Measurements from ENCODE around the gene SNUPN. TPM values are rescaled to one million over a fixed set of nuclear protein-coding genes. Genes with fewer than 3 reads are reported as not detected.
A peak's percentile ranks its signal among the peaks of the same experiment; 100 is the strongest.

The SNUPN gene
- total RNA-seq, 1 donor from 2014 or later: 24.1 TPM

DNA sequence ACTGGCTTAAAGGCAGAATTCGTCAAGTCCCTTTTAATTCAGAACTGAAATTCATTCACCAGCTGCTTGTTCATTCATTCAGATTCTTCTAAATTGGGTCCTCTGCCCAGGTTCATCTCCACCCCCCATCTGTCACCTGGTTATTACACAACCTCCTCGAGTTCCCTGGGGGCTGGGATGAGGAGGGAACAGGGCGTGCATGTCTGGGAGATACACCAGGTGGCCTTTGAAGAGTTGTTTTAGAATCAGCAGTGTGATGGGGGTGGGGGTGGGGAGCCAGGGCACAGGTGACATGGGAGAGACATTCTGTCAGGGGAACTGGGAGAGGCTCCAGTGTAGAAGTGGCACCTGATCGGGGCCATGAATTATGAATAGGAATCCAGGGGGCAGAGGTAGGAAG lies 30.4 kb upstream of the SNUPN start:
- FAIRE-seq (no peak), DNase-seq (ENCODE audit: low spot score in 2 of 2) (no peak)

DNA sequence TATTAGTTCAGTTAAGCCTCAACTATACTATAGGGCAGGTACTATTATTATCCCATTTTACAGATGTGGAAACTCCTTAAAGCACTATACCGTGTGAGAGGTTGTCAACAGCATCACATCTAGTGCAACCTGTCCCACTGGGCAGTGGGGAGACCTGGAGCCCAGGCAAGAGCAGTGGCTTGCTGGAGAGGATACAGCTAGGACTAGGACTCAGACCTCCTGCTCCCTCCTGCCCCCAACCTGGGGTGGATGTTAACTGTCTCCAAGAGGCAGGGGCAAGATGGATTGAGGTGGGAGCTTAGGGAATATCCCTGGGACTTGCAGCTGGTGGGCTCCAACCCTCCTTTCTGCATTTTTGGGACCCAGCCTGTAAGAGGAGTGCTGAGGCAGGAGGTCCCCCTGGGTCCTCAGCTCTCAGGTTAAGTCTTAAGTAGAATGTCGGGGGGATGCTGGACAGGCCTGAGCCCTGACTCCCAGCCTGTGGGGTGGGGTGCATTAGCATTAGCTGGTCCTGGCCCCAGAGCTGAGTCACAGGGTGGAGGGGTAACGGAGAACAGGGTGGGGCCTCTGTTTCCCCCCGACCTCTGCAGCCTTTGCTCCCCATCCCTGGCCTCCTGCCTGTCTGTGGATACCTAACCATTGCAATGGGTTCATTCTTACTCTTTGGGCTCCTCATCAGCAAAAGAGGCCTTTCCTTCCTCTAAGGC lies 28.8 kb upstream of the SNUPN start:
- DNase-seq (ENCODE audit: low spot score in 2 of 2) (no peak), FAIRE-seq (no peak)

DNA sequence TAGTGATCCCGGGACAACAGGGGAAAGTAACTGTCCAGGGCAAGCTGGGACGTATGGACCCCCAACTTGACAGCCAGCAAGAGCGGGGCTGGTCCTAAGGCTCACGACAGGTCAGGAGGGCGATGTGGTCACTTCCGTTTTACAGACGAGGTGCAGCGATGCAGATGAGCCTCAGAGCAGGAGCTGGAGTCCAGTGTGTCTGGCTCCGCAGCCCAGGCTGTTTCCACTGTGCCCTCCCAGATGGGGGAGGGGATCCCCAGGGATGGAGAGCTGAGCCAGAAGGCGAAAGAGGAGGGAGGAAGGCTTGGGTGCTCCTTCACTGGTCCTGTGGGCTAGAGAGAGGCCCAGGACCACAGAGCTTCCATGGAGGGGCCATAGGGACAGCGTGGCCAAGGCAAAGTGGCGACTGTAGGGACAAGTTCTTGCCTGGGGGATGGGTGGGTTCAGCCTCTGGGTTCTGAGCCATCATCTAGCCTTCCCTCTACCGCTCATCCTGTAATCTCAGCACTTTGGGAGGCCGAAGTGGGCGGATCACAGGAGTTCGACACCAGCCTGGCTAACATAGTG lies 27.9 kb upstream of the SNUPN start:
- FAIRE-seq (no peak), DNase-seq (ENCODE audit: low spot score in 2 of 2) (no peak)

DNA sequence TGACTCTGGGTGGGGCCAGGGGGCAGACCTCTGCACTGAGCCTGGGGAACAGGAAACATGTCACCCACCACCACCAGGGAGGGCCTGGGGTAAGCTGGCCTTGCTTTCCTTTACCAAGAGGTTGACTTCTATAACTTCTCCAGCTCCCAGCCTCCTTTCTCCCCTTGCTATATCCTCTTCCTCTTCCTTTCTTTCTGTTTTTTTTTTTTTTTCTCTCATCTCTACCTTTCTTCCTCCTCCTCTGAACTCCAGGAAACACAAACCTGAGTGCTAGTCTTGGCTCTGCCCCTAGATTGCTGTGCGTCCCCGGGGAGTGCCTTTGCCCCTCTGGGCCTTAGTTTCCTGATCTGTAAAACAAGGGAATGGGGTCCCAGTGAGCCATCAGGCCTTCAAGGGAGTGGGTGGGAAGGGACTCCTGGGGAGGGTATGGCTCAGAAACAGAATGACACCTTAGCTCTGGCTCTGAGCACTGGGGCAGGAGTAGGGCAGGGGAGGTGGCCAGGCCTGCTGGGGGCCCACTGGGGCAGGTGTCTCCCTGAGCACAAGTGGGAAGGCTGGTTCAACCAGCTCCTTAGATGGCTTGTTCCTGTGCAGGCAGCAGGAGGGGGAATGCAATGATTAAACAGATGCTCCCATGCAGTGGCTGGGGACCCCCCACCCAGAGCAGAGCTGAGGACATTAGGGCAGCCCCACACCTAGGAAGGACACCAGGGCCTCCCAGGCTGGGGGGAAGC lies 26.5 kb upstream of the SNUPN start:
- FAIRE-seq (no peak), DNase-seq (ENCODE audit: low spot score in 2 of 2) (no peak)

DNA sequence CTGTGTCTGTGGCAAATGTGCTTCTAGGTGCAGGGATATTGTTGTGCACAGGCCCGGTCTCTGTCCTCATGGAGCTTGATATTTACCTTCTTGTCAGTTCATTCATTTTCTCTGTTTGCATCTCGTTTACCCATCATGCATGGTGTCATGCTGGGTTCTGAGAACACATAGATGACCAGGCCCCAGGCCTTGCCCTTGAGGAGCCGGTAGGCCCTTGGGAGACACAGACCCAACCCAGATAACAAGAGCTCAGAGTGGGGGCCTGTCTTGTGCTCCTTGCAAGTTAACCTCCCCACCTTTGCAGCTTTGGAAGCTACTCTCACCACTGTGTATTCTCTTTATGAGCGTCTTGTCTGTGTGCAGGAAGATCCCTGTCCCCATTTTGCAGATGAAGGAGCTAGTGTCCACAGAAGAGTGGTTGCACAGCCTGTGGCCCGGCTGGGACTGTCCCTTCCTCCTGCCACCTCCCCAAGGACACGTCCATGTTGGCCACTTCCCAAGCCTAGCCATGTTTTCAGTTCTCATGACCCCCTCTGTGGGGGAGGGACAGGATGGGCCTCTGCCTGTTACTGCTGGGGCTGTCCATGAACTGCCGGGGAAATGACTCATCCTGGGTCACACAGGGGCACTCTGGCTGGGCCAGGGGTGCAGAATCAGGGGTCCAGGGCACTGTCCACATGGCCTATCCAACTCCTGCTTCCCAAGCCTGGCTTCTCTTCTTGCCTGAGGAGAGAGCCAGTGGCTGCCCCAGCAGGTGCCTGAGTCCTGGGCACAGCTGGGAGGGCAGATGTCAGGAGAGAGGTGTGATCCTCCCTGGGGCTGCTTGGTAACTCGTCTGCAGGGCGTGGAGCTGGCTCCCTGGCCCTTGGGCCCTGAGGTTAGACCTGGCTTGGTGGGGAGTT lies 25.6 kb upstream of the SNUPN start:
- DNase-seq (ENCODE audit: low spot score in 2 of 2) (no peak), FAIRE-seq (no peak)

DNA sequence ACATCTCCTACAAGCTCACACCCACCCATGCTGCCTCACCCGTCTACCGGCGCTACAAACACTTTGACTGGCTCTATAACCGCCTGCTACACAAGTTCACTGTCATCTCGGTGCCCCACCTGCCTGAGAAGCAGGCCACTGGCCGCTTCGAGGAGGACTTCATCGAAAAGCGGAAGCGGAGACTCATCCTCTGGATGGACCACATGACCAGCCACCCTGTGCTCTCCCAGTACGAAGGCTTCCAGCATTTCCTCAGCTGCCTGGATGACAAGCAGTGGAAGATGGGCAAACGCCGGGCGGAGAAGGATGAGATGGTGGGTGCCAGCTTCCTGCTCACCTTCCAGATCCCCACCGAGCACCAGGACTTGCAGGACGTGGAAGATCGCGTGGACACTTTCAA lies 24.3 kb upstream of the SNUPN start:
- DNase-seq (ENCODE audit: low spot score in 2 of 2) (no peak), FAIRE-seq (no peak)

DNA sequence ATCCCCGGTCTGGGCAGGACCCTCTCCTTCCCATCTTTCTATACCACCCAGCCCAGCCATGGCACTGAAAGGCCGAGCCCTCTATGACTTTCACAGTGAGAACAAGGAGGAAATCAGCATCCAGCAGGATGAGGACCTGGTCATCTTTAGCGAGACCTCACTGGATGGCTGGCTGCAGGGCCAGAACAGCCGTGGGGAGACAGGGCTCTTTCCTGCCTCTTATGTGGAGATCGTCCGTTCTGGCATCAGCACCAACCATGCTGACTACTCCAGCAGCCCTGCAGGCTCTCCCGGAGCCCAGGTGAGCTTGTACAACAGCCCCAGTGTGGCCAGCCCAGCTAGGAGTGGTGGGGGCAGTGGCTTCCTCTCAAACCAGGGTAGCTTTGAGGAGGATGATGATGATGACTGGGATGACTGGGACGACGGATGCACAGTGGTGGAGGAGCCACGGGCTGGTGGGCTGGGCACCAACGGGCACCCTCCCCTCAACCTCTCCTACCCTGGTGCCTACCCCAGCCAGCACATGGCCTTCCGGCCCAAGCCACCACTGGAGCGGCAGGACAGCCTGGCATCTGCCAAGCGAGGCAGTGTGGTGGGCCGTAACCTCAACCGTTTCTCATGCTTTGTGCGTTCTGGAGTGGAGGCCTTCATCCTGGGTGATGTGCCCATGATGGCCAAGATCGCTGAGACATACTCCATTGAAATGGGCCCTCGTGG lies 23.7 kb upstream of the SNUPN start:
- DNase-seq (ENCODE audit: low spot score in 2 of 2) (no peak), FAIRE-seq (no peak)

DNA sequence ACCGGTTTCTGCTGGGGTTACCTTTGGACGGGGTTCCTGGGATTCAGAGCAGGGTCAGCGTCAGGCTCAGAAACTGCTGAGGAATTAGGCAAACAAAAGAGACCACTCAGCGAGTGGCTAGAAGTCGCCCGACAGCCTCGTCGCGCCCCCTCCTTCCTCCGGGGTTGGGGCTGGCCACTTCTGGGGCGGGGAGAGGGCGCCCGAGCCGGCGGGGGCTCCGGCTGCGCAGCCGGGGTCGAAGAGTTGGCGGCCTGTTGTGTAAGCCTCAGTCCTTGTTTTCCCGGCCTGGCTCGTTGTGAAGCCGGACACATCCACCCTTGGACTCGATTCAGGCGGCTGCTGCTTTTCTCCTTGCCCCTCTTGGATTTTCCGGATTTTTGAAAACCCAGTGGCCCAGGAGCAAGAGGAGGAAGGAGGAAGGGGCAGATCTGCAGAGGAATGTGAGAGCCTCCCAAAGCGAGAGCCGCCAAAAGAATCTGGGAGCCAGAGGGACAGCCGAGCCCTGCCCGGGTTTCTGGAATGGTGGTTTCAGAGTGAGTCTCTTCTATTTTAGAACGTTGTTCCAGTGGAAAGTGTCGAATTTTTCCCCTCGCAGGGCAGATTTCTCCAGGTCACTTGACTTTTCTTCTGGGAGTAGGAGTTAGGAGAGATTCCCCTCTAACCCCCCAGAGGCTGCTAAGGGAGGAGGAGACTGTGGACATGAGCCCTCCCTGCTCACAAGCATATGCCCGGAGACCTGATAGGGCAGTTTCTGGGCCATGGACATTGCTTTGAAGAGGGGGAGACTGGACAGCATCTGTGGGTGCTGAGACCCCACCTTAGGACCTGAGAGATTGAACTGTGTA lies 22.9 kb upstream of the SNUPN start:
- FAIRE-seq: no peak
- DNase-seq (ENCODE audit: low spot score in 2 of 2): peak; percentile 54 to 62

DNA sequence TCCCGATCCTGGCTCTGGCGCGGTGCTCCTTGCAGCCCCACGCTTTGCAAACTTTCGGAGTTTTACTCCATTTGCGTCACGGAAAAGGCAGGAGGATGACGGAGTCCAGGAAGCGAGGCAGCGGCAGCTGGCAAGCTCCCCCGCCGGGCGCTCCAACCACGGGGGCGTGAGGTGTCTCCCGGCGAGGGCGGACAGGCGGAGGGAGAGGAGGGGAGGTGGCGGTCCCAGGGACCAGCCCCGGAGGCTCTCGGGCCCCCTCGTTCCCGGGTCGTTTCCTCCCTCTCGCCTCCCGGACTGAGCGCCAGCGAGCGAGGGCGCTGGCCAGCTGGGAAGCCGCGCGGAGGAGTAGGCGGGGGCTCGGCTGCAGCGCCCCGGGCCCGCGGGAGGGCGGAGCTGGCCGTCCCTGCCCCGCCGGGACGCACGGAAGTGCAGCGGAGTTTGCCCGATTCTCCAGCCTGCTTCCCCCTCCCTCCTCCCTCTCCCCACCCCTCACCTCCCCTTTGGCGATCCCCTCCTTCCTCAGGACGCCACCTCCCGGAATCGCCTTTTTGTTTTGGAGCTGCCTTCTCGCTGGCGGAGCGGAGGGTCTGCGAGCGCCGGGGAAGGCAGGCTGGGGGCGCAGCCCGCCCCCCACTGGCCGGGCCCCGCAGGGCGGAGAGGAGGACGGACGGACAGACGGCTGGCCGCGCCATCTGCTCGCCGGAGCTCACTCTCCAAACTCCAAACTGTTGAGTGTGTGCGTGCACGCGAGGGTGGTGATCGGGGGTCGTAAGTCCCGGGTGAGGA lies 22.0 kb upstream of the SNUPN start, which contains the start of gene SNX33:
Gene SNX33 (plus strand): TSS at position 543 of the 786 bp plus-strand sequence. CDS start 1,191 bp downstream, outside the sequence.
- peak; percentile 73 to 76 for DNase-seq (ENCODE audit: low spot score in 2 of 2)
- no peak for FAIRE-seq

DNA sequence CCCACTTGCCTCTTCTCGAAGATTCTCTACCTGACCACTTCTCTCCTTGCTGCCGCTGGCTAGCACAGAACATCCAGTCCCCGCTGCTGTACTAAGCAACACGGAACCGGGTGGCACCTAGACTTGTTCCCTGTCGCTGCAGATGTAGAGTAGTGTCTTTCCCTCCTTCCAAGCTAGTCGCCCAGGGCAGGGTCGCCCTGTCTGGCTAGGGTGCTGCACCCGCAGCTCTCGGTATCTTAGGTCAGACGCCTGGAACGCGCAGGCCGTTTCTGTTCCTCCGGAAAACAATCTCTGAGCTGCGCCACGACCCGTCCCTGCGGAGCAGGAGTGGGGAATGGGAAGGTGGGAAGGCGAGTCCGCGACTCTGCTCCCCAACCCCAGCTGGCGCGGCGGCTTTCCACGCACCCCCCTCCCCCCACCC lies 21.4 kb upstream of the SNUPN start:
- no peak for FAIRE-seq

DNA sequence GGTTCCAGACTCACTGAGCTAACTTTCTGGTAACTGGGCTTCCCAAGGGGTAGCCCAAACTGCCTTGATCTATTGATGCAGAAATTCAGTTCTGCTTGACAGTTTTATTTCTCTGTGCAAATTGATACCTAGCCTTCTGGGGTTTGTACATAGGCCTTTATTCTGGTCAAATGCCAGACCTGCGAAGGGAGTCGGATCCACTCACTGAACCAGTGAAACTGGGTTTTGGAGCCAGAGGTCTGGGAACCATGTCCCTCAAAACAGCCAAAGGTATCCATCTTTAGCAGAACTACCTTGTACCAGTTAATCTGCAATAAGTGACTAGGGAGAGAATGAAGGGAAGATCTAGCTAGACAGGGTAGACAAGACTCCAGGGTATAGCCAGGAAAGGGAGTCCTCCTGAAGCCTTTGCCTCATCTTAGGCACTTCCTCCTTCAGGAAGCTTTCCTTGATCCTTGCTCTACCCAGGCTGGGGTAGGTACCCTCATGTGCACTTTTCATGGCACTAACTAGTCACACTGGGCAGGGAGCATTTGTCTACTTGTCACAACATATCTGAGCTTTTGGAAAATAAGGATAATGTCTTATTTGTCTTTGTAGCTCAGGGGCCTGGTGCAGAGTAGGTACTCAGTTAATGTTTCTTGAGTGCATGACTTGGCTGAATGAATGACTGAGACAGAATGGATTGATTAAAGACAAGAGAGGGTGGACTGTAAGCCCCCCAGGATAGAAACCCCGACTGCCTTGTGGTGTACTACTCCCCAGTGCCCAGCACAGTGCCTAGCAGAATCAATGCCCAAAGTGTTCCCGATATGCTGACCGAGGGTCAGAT lies 20.8 kb upstream of the SNUPN start:
- no peak for FAIRE-seq
- no peak for DNase-seq (ENCODE audit: low spot score in 2 of 2)

More for the DNA sequence above, 21.4 kb upstream of the SNUPN start:
- DNase-seq (ENCODE audit: low spot score in 2 of 2): peak in 1 of 2 donors; percentile 54

DNA sequence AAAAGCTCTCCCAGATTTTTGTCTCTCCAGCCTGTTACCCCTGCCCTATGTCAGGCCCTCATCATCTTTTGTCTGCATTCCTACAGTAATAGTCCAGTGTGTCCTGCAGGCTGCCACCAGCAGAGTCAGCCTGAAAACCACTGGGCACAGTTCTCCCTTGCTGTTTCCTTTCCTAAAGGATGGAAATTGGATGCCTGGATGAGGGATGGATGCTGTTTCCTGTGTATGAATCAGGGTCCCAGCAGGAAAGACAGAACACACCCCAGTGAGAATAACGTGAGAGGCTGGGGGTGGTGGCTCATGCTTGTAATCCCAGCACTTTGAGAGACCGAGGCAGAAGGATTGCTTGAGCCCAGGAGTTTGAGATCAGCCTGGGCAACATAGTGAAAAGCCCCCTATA lies 18.9 kb upstream of the SNUPN start:
- no peak for DNase-seq (ENCODE audit: low spot score in 2 of 2)
- no peak for FAIRE-seq

DNA sequence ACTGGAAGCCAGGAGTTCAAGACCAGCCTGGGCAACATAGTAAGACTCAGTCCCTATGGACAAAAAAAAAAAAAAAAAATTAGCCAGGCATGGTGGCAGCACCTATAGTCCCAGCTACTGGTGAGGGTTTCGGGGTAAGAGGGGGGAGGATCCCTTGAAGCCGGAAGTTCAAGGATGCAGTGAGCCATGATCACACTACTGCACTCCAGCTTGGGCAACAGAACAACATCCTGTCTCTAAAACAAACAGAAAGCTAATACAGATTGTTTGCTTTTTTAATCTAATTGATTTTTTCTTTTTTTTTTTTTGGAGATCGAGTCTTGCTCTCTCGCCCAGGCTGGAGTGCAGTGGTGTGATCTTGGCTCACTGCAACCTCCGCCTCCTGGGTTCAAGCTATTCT lies 16.1 kb upstream of the SNUPN start:
- DNase-seq (ENCODE audit: low spot score in 2 of 2): no peak
- FAIRE-seq: no peak

DNA sequence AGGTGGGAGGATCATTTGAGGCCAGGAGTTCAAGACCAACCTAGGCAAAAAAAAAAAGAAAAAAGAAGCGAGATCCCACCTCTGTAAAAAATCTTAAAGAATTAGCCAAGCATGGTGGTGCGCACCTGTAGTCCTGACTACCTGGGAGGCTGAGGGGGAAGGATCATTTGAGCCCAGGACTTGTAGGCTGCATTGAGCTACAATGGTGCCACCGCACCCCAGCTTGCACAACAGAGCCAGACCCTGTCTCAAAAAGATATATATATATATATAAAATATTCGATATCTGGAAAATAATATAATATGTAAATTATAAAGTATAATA lies 15.6 kb upstream of the SNUPN start:
- FAIRE-seq (no peak), DNase-seq (ENCODE audit: low spot score in 2 of 2) (no peak)

DNA sequence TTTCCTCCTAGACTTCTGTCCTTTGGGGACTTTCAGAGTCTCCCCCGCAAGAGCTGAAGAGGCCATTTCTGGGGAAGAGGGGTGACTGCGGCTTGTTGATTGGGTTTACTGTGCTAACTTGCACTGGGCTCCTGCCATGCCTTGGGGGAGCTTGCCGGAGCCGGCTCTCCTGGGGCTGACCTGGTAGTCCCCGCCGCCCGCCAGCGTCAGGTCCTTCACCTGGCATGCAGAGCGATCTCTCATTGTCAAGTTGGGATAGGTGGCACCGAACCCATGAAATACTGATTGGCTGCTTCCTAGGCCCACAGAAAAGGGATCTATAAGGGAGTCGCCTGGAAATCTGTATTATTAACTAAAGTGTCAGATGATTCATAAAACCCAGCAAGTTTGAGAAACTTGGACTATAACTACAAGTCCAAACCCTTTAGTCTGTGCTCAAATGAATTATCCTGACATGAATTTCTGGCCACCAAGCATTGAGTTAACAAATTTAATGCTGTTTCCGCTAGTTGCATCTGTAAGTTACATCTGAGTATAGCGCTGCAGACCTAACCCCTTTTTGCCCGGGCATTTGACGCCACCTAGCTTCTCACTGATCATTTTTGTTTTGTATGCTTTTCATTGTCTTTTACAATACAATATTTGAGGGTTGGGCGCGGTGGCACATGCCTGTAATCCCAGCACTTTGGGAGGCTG lies 15.1 kb upstream of the SNUPN start:
- FAIRE-seq: no peak
- DNase-seq (ENCODE audit: low spot score in 2 of 2): peak in 1 of 2 donors; percentile 20

DNA sequence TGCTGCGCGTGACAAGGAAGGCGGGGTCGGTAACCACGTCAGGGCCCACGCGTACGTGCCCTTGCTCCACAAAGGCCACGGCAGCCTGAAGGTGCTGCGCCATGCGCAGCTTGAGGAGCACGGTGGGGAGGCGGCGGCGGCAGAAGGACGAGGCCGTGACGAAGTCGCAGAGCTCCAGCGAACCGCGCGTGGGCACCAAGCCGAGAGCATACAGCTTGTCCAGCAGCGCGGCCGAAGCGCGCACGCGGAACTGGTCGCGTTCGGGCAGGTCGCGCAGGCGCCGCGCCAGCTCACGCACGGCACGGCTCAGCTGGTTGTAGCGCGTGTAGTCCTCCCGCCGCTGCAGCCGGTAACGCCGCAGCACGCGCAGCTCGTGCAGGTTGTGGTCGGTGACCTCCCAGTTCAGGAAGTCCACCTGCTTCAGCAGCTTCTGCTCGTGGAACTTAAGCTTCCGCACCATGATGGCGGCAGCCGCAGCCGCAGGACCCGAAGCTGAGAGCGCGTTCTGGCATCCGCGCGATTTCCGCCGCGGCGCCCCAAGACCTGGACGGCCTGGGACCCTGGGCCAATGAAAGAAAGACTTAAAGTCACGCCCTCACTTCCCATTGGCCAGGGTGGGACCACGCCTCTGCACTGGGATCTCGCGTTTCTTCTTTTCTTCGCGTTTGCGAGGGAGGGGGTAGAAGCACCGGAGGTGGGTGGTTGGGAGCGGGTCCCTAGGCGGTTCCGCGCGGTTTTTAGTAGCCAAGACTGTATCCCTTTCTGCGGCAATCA lies 14.4 kb upstream of the SNUPN start, which contains the start of gene IMP3:
Gene IMP3 (minus strand): TSS at position 516 of the 774 bp plus-strand sequence. CDS start 56 bp downstream, at position 460.
- DNase-seq (ENCODE audit: low spot score in 2 of 2): peak; percentile 96
- no peak for FAIRE-seq
